ENCODE results near the gene NPLOC4. TPM values are rescaled to one million over a fixed set of nuclear protein-coding genes. Genes with fewer than 3 reads are reported as not detected.

Gene NPLOC4
- total RNA-seq (ENCODE audit: low replicate concordance) = 44.1 and 58.7 TPM in 2 replicates

GRCh38 chr17:81636505-81637288 is at the start of gene NPLOC4, which contains the start of gene TSPAN10:
Gene NPLOC4 (minus strand): TSS chr17:81637112. CDS start chr17:81636930, 182 bp downstream.
Gene TSPAN10 (plus strand): TSS chr17:81637196. CDS start chr17:81642413, 5,217 bp downstream.
- Histone ChIP-seq H2AFZ (replicated peaks) (peak within 1 kb of the TSS; percentile 98), H3F3A (ENCODE audit: low read depth) (peaks cover 7% of the 10 kb centered on the region), H3K27me3 (no peaks in the 10 kb centered on the region), H4K20me1 (ENCODE audit: low read depth) (peaks cover 23% of the 10 kb centered on the region), H3K9ac (peak within 1 kb of the TSS; percentile 93), H3K79me2 (ENCODE audit: low read depth) (peaks cover 50% of the 10 kb centered on the region), H3K27ac (peak within 1 kb of the TSS; percentile 80), H3K4me1 (peaks cover 8% of the 10 kb centered on the region), H3K4me3 (peak within 1 kb of the TSS; percentile 87), H3K36me3 (no peaks in the 10 kb centered on the region), H3K9me3 (ENCODE audit: low read depth) (no peaks in the 10 kb centered on the region), H3K4me2 (peak within 1 kb of the TSS; percentile 97)
- no peaks in the 10 kb centered on the region for H3K9me3 Mint-ChIP-seq
- H3K27ac Mint-ChIP-seq = peak within 1 kb of the TSS; percentile 90
- peaks cover 15% of the 10 kb centered on the region for H3K4me1 Mint-ChIP-seq
- H3K36me3 Mint-ChIP-seq = peaks cover 6% of the 10 kb centered on the region
- peak within 1 kb of the TSS; percentile 95 for H3K4me3 Mint-ChIP-seq
- H3K27me3 Mint-ChIP-seq (ENCODE audit: insufficient read depth, low read depth) = no peaks in the 10 kb centered on the region
- TF ChIP-seq, protein P1, sequence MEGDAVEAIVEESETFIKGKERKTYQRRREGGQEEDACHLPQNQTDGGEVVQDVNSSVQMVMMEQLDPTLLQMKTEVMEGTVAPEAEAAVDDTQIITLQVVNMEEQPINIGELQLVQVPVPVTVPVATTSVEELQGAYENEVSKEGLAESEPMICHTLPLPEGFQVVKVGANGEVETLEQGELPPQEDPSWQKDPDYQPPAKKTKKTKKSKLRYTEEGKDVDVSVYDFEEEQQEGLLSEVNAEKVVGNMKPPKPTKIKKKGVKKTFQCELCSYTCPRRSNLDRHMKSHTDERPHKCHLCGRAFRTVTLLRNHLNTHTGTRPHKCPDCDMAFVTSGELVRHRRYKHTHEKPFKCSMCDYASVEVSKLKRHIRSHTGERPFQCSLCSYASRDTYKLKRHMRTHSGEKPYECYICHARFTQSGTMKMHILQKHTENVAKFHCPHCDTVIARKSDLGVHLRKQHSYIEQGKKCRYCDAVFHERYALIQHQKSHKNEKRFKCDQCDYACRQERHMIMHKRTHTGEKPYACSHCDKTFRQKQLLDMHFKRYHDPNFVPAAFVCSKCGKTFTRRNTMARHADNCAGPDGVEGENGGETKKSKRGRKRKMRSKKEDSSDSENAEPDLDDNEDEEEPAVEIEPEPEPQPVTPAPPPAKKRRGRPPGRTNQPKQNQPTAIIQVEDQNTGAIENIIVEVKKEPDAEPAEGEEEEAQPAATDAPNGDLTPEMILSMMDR (IDR thresholded peaks at IDR 0.05) = no peak
- no peak for TF ChIP-seq EZH2 (IDR thresholded peaks at IDR 0.05)
- TF ChIP-seq EZH2phosphoT487 (IDR thresholded peaks at IDR 0.05) = no peak
- DNase-seq (ENCODE audit: low spot score) = peak; percentile 95

DNA sequence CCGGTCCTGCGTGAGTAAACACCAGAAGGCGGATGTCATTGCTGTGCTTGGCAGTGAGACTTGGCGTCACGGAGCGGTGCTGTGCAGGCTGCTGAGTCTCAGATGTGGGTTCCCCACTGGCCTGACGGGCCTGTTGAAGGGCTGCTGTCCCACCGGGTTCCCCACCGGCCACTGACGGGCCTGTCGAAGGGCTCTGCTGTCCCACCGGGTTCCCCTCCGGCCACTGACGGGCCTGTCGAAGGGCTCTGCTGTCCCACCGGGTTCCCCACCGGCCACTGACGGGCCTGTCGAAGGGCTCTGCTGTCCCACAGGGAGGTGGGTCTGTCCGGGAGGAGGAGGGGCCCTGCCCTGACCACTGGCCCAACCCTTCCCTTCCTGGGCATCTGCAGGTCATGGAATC is 49.7 kb upstream of the NPLOC4 start:
- no peak overlapping the region for H3K27ac ChIP-seq
- no peaks in the 10 kb centered on the region for H3K36me3 ChIP-seq
- H3K4me1 Mint-ChIP-seq = peaks cover 23% of the 10 kb centered on the region
- no peaks in the 10 kb centered on the region for H3K27me3 ChIP-seq
- peaks cover 27% of the 10 kb centered on the region for H4K20me1 ChIP-seq (ENCODE audit: low read depth)
- no peak overlapping the region for H2AFZ ChIP-seq (replicated peaks)
- no peaks in the 10 kb centered on the region for H3K9me3 Mint-ChIP-seq
- H3K36me3 Mint-ChIP-seq = peaks cover 12% of the 10 kb centered on the region
- no peak overlapping the region for H3K4me3 Mint-ChIP-seq
- peaks cover 10% of the 10 kb centered on the region for H3K4me1 ChIP-seq
- H3K9me3 ChIP-seq (ENCODE audit: low read depth) = no peaks in the 10 kb centered on the region
- peaks cover 46% of the 10 kb centered on the region for H3K79me2 ChIP-seq (ENCODE audit: low read depth)
- H3K27me3 Mint-ChIP-seq (ENCODE audit: insufficient read depth, low read depth) = peaks cover 7% of the 10 kb centered on the region
- no peak overlapping the region for H3K27ac Mint-ChIP-seq
- no peak for DNase-seq (ENCODE audit: low spot score)
- H3K9ac ChIP-seq = no peak overlapping the region
- H3K4me3 ChIP-seq = no peak overlapping the region
- no peak for TF ChIP-seq EZH2phosphoT487 (IDR thresholded peaks at IDR 0.05)
- no peak for TF ChIP-seq EZH2 (IDR thresholded peaks at IDR 0.05)
- H3K4me2 ChIP-seq = no peak overlapping the region
- no peaks in the 10 kb centered on the region for H3F3A ChIP-seq (ENCODE audit: low read depth)

DNA sequence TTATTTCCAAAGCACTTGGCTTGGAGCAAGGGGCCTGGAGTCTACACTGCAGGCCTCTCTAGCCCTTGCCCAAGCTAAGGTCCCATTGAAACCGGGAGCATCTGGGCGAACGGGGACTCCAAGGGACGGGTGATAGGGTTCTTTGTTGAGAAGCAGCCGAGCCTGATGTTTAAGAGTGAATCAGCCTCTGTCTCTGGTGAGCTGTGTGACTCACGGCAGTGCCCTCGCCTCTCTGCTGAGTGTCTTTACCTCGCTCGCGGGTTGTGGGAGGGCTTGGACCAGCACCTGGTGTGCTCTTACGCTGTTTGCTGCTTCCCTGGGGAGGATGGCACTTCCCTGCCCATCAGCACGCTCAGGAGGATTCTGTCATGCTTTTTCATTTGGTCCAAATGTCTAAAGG is 48.2 kb upstream of the NPLOC4 start:
- peak overlapping the region; percentile 74 for H3K4me3 ChIP-seq
- Mint-ChIP-seq H3K36me3 (peaks cover 10% of the 10 kb centered on the region), H3K4me3 (peak overlapping the region; percentile 90), H3K4me1 (peaks cover 23% of the 10 kb centered on the region), H3K9me3 (no peaks in the 10 kb centered on the region), H3K27me3 (ENCODE audit: insufficient read depth, low read depth) (peaks cover 7% of the 10 kb centered on the region), H3K27ac (no peak overlapping the region)
- peaks cover 10% of the 10 kb centered on the region for H3K4me1 ChIP-seq
- H3K79me2 ChIP-seq (ENCODE audit: low read depth) = peaks cover 50% of the 10 kb centered on the region
- H3K27ac ChIP-seq = no peak overlapping the region
- H3K9me3 ChIP-seq (ENCODE audit: low read depth) = no peaks in the 10 kb centered on the region
- H3K36me3 ChIP-seq = no peaks in the 10 kb centered on the region
- DNase-seq (ENCODE audit: low spot score) = no peak
- H3F3A ChIP-seq (ENCODE audit: low read depth) = peaks cover 1% of the 10 kb centered on the region
- no peak overlapping the region for H3K9ac ChIP-seq
- no peak overlapping the region for H2AFZ ChIP-seq (replicated peaks)
- peak overlapping the region; percentile 95 for H3K4me2 ChIP-seq
- H4K20me1 ChIP-seq (ENCODE audit: low read depth) = peaks cover 27% of the 10 kb centered on the region
- H3K27me3 ChIP-seq = no peaks in the 10 kb centered on the region
- TF ChIP-seq EZH2phosphoT487 (IDR thresholded peaks at IDR 0.05) (no peak), EZH2 (IDR thresholded peaks at IDR 0.05) (no peak)
- TF ChIP-seq, protein P1 (IDR thresholded peaks at IDR 0.05) = no peak

Measured in neural progenitor cell (in vitro differentiated cells).